ENCODE measurements around the gene HMGA1. TPM values are rescaled to one million over a fixed set of nuclear protein-coding genes. Genes with fewer than 3 reads are reported as not detected.

HMGA1 gene
- total and polyA plus RNA-seq, 2 experiments from 2014 or later = 243 to 332 TPM

GRCh38 chr6:34246249-34246562 is 9.5 kb downstream of the HMGA1 start:
- H3K4me2 ChIP-seq (ENCODE audit: unreplicated experiment) = no peak overlapping the region
- in situ Hi-C loops (cut with MboI) = no loop called here
- WGBS, 2 experiments (ENCODE audit: low coverage in 1 of 2, low lambda C conversion rate in 2 of 2, missing lambda C conversion rate in 2 of 2) = 71 to 83% methylated on average over 2 of the region's 2 CpGs

GRCh38 chr6:34246563-34247391 is 10.1 kb downstream of the HMGA1 start:
- Histone ChIP-seq H3K27me3 (replicated peaks; ENCODE audit: insufficient read depth) (no peaks in the 10 kb centered on the region), H4K20me1 (ENCODE audit: insufficient read depth) (no peaks in the 10 kb centered on the region), H3K79me2 (ENCODE audit: insufficient read depth) (peaks cover 19% of the 10 kb centered on the region), H3K9ac (no peak overlapping the region), H3K9me3 (ENCODE audit: low read depth) (no peaks in the 10 kb centered on the region), H3K36me3 (ENCODE audit: low read depth) (no peaks in the 10 kb centered on the region; the same call in 1 of the 2 replicates), H3K9me2 (ENCODE audit: insufficient read depth) (no peaks in the 10 kb centered on the region), H3K4me2 (ENCODE audit: unreplicated experiment) (no peak overlapping the region), H3K4me3 (no peak overlapping the region), H3F3A (ENCODE audit: insufficient read depth) (peaks cover 21% of the 10 kb centered on the region), H3K4me1 (ENCODE audit: insufficient read depth) (peaks cover 35% of the 10 kb centered on the region), H3K27ac (peak overlapping the region; percentile 30), H2AFZ (no peak overlapping the region)
- peak; percentile 55 for DNase-seq
- 76 to 80% methylated on average over 8 of the region's 8 CpGs for WGBS, 2 experiments (ENCODE audit: low coverage in 1 of 2, low lambda C conversion rate in 2 of 2, missing lambda C conversion rate in 2 of 2)
- in situ Hi-C loops (cut with MboI) = no loop called here
- TF ChIP-seq EZH2 (IDR thresholded peaks at IDR 0.05; ENCODE audit: insufficient read depth, poor library complexity, severe bottlenecking) = no peak
- no peak for TF ChIP-seq EZH2phosphoT487 (IDR thresholded peaks at IDR 0.05; ENCODE audit: insufficient read depth, low read depth)

More at GRCh38 chr6:34246249-34246562, 9.5 kb downstream of the HMGA1 start:
- H3K4me1 ChIP-seq (ENCODE audit: insufficient read depth) = peaks cover 35% of the 10 kb centered on the region
- peak overlapping the region; percentile 30 for H3K27ac ChIP-seq
- no peak for TF ChIP-seq EZH2 (IDR thresholded peaks at IDR 0.05; ENCODE audit: insufficient read depth, poor library complexity, severe bottlenecking)
- no peak for TF ChIP-seq EZH2phosphoT487 (IDR thresholded peaks at IDR 0.05; ENCODE audit: insufficient read depth, low read depth)
- no peak overlapping the region for H2AFZ ChIP-seq
- no peaks in the 10 kb centered on the region for H4K20me1 ChIP-seq (ENCODE audit: insufficient read depth)
- no peak overlapping the region for H3K9ac ChIP-seq
- peaks cover 2% of the 10 kb centered on the region; the same call in 1 of the 2 replicates for H3K36me3 ChIP-seq (ENCODE audit: low read depth)
- H3K79me2 ChIP-seq (ENCODE audit: insufficient read depth) = peaks cover 21% of the 10 kb centered on the region
- no peaks in the 10 kb centered on the region for H3K27me3 ChIP-seq (replicated peaks; ENCODE audit: insufficient read depth)
- H3K9me2 ChIP-seq (ENCODE audit: insufficient read depth) = no peaks in the 10 kb centered on the region
- no peak for DNase-seq
- peaks cover 27% of the 10 kb centered on the region for H3F3A ChIP-seq (ENCODE audit: insufficient read depth)
- no peak overlapping the region for H3K4me3 ChIP-seq
- no peaks in the 10 kb centered on the region for H3K9me3 ChIP-seq (ENCODE audit: low read depth)

GRCh38 chr6:34247481-34248197 is 11.0 kb downstream of the HMGA1 start:
- in situ Hi-C loops (cut with MboI) = no loop called here
- peak; percentile 39 for DNase-seq
- Histone ChIP-seq H4K20me1 (ENCODE audit: insufficient read depth) (no peaks in the 10 kb centered on the region), H3F3A (ENCODE audit: insufficient read depth) (peaks cover 12% of the 10 kb centered on the region), H3K4me3 (peak overlapping the region; percentile 83), H2AFZ (no peak overlapping the region), H3K36me3 (ENCODE audit: low read depth) (no peaks in the 10 kb centered on the region), H3K9me3 (ENCODE audit: low read depth) (no peaks in the 10 kb centered on the region), H3K4me1 (ENCODE audit: insufficient read depth) (peaks cover 28% of the 10 kb centered on the region), H3K4me2 (ENCODE audit: unreplicated experiment) (peak overlapping the region; percentile 89), H3K27ac (peak overlapping the region; percentile 65), H3K9me2 (ENCODE audit: insufficient read depth) (no peaks in the 10 kb centered on the region), H3K27me3 (replicated peaks; ENCODE audit: insufficient read depth) (no peaks in the 10 kb centered on the region), H3K9ac (peak overlapping the region; percentile 88), H3K79me2 (ENCODE audit: insufficient read depth) (peaks cover 19% of the 10 kb centered on the region)
- no peak for TF ChIP-seq EZH2phosphoT487 (IDR thresholded peaks at IDR 0.05; ENCODE audit: insufficient read depth, low read depth)
- no peak for TF ChIP-seq EZH2 (IDR thresholded peaks at IDR 0.05; ENCODE audit: insufficient read depth, poor library complexity, severe bottlenecking)
- WGBS, 2 experiments (ENCODE audit: low coverage in 1 of 2, low lambda C conversion rate in 2 of 2, missing lambda C conversion rate in 2 of 2) = 95 to 96% methylated on average over 6 of the region's 6 CpGs

GRCh38 chr6:34248198-34248726 is 11.6 kb downstream of the HMGA1 start:
- peaks cover 19% of the 10 kb centered on the region for H3K79me2 ChIP-seq (ENCODE audit: insufficient read depth)
- peaks cover 22% of the 10 kb centered on the region for H3K4me1 ChIP-seq (ENCODE audit: insufficient read depth)
- H3K27me3 ChIP-seq (replicated peaks; ENCODE audit: insufficient read depth) = no peaks in the 10 kb centered on the region
- H3K27ac ChIP-seq = peak overlapping the region; percentile 65
- peak overlapping the region; percentile 89 for H3K4me2 ChIP-seq (ENCODE audit: unreplicated experiment)
- no peaks in the 10 kb centered on the region for H3K9me2 ChIP-seq (ENCODE audit: insufficient read depth)
- peak overlapping the region; percentile 83 for H3K4me3 ChIP-seq
- DNase-seq = peak; percentile 72
- no peaks in the 10 kb centered on the region for H4K20me1 ChIP-seq (ENCODE audit: insufficient read depth)
- in situ Hi-C loops (cut with MboI) = no loop called here
- TF ChIP-seq EZH2 (IDR thresholded peaks at IDR 0.05; ENCODE audit: insufficient read depth, poor library complexity, severe bottlenecking) (no peak), EZH2phosphoT487 (IDR thresholded peaks at IDR 0.05; ENCODE audit: insufficient read depth, low read depth) (no peak)
- H3F3A ChIP-seq (ENCODE audit: insufficient read depth) = peaks cover 9% of the 10 kb centered on the region
- WGBS, 2 experiments (ENCODE audit: low coverage in 1 of 2, low lambda C conversion rate in 2 of 2, missing lambda C conversion rate in 2 of 2) = 10% methylated on average over 17 of the region's 17 CpGs
- H3K36me3 ChIP-seq (ENCODE audit: low read depth) = no peaks in the 10 kb centered on the region
- H2AFZ ChIP-seq = peak overlapping the region; percentile 81
- no peaks in the 10 kb centered on the region for H3K9me3 ChIP-seq (ENCODE audit: low read depth)
- peak overlapping the region; percentile 88 for H3K9ac ChIP-seq
